MM.1S (cell line): ENCODE results near the gene CETP.

Experiments used
- DNase-seq: peaks from one replicate; pipeline ENCODE4 v3.0.0-alpha.2; 2015
- H2AFZ ChIP-seq: fragments of 300-600 bp; sonication (generic); 2 replicates; pipeline ENCODE4 v1.6.0; 2016; ENCODE audit warnings: antibody characterized with exemption, low read length
- H3F3A ChIP-seq: fragments of 300-600 bp; sonication (generic); 2 replicates; pipeline ENCODE4 v1.6.1; 2016; ENCODE audit warnings: mild to moderate bottlenecking, antibody characterized with exemption, low read length, moderate library complexity, mixed read lengths; ENCODE audit not compliant: insufficient read depth
- H3K27ac ChIP-seq: fragments of 300-600 bp; sonication (generic); 2 replicates; pipeline ENCODE4 v1.5.1; 2016; ENCODE audit warnings: mild to moderate bottlenecking, low read length
- H3K27me3 ChIP-seq: fragments of 300-600 bp; sonication (generic); replicated peaks from 2 replicates; pipeline ENCODE4 v1.6.0; 2016; ENCODE audit warnings: low read length; ENCODE audit not compliant: insufficient read depth
- H3K36me3 ChIP-seq: fragments of 300-600 bp; sonication (generic); replicated peaks from 2 replicates; pipeline ENCODE4 v1.6.1; 2016; ENCODE audit warnings: mild to moderate bottlenecking, low read length, mixed read lengths; ENCODE audit not compliant: insufficient read depth
- H3K4me1 ChIP-seq: fragments of 300-600 bp; sonication (generic); 2 replicates; pipeline ENCODE4 v1.6.1; 2016; ENCODE audit warnings: low read length, mixed read lengths
- H3K4me2 ChIP-seq: fragments of 300-600 bp; sonication (generic); 2 replicates; pipeline ENCODE4 v1.6.0; 2016; ENCODE audit warnings: low read depth, low read length
- H3K4me3 ChIP-seq: fragments of 300-600 bp; sonication (generic); 2 replicates; pipeline ENCODE4 v1.5.1; 2016; ENCODE audit warnings: low read length, mixed read lengths
- H3K79me2 ChIP-seq: fragments of 300-600 bp; sonication (generic); 2 replicates; pipeline ENCODE4 v1.6.1; 2016; ENCODE audit warnings: mixed run types, low read length, mixed read lengths
- H3K9ac ChIP-seq: fragments of 300-600 bp; sonication (generic); 2 replicates; pipeline ENCODE4 v1.6.1; 2016; ENCODE audit warnings: low read length, mixed read lengths
- H3K9me2 ChIP-seq: fragments of 300-600 bp; sonication (generic); replicated peaks from 2 replicates; pipeline ENCODE4 v1.6.1; 2016; ENCODE audit warnings: mild to moderate bottlenecking, low read length, mixed read lengths; ENCODE audit not compliant: insufficient read depth
- H3K9me3 ChIP-seq: fragments of 300-600 bp; sonication (generic); replicated peaks from 2 replicates; pipeline ENCODE4 v1.6.1; 2016; ENCODE audit warnings: mild to moderate bottlenecking, low read length, mixed read lengths; ENCODE audit not compliant: insufficient read depth
- H4K20me1 ChIP-seq: fragments of 300-600 bp; sonication (generic); 2 replicates; pipeline ENCODE4 v1.6.1; 2016; ENCODE audit warnings: mild to moderate bottlenecking, low read length, moderate library complexity, mixed read lengths; ENCODE audit not compliant: insufficient read depth
- EZH2 ChIP-seq: fragments of 300-600 bp; sonication (generic); optimal IDR thresholded peaks from 2 replicates; pipeline ENCODE3; 2017; ENCODE audit warnings: low read depth, mild to moderate bottlenecking, antibody characterized with exemption, low read length, mixed read lengths
- EZH2phosphoT487 ChIP-seq: fragments of 300-600 bp; sonication (generic); IDR thresholded peaks from 2 replicates; pipeline ENCODE4 v1.6.1; 2018; ENCODE audit warnings: antibody characterized with exemption, low read length
- TF ChIP-seq, protein P1 (sequence below): fragments of 300-600 bp; sonication (generic); IDR thresholded peaks from 2 replicates; pipeline ENCODE4 v1.5.1; 2016; ENCODE audit warnings: antibody characterized with exemption, low read length, mixed read lengths

Gene CETP

DNA sequence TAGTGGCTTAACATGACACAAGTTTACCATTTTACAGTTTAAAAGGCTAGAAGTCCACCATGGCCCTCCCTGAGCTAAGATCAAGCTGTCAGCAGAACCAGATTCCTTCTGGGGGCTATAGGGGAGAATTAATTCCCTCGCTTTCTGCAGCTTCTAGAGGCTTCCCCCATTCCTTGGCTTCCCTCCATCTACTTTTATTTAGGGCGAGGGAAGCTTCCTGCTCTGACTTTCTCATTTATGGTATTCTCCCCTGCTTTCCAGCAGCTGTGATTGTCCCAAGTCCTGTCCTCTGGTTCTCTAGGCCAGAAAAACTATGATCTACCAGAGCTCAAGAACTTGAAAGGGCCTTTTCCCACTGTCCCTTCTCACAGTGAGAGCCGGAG, 4.3 kb downstream of the CETP start:
- Histone ChIP-seq H3K4me1 (no peaks in the 10 kb centered on the region; the same call in 1 of the 2 replicates), H3K9me2 (no peaks in the 10 kb centered on the region), H3K36me3 (no peaks in the 10 kb centered on the region), H3K4me3 (no peak overlapping the region), H2AFZ (no peak overlapping the region), H3K9me3 (no peaks in the 10 kb centered on the region), H3K4me2 (no peak overlapping the region), H4K20me1 (no peaks in the 10 kb centered on the region), H3K27me3 (no peaks in the 10 kb centered on the region), H3K79me2 (no peaks in the 10 kb centered on the region), H3F3A (no peaks in the 10 kb centered on the region), H3K9ac (no peak overlapping the region), H3K27ac (no peak overlapping the region)
- no peak for TF ChIP-seq EZH2phosphoT487
- no peak for TF ChIP-seq EZH2
- TF ChIP-seq, protein P1, sequence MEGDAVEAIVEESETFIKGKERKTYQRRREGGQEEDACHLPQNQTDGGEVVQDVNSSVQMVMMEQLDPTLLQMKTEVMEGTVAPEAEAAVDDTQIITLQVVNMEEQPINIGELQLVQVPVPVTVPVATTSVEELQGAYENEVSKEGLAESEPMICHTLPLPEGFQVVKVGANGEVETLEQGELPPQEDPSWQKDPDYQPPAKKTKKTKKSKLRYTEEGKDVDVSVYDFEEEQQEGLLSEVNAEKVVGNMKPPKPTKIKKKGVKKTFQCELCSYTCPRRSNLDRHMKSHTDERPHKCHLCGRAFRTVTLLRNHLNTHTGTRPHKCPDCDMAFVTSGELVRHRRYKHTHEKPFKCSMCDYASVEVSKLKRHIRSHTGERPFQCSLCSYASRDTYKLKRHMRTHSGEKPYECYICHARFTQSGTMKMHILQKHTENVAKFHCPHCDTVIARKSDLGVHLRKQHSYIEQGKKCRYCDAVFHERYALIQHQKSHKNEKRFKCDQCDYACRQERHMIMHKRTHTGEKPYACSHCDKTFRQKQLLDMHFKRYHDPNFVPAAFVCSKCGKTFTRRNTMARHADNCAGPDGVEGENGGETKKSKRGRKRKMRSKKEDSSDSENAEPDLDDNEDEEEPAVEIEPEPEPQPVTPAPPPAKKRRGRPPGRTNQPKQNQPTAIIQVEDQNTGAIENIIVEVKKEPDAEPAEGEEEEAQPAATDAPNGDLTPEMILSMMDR = no peak
- DNase-seq = no peak

DNA sequence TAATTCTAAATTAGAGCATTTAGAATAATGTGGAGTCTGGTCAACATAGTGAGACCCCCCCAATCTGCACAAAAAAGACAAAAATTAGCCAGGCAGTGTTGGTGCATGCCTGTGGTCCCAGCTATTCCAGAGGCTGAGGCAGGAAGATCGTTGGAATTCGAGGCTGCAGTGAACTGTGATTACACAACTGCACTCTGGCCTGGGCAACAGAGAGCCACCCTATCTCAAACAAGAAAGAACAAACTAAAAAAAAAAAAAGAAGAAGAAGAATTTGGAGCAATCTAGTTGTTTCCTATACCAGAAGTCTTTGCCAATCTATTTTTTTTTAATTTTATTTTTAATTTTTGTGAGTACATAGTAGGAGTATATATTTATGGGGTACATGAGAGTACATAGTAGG, 6.0 kb downstream of the CETP start:
- H3K27ac ChIP-seq = no peak overlapping the region
- no peak for TF ChIP-seq EZH2
- TF ChIP-seq EZH2phosphoT487 = no peak
- TF ChIP-seq, protein P1 = no peak
- H3K27me3 ChIP-seq = no peaks in the 10 kb centered on the region
- H3K9me3 ChIP-seq = no peaks in the 10 kb centered on the region
- DNase-seq = no peak
- H3K9me2 ChIP-seq = no peaks in the 10 kb centered on the region
- no peak overlapping the region for H2AFZ ChIP-seq
- no peak overlapping the region for H3K4me3 ChIP-seq
- no peaks in the 10 kb centered on the region for H4K20me1 ChIP-seq
- no peak overlapping the region for H3K9ac ChIP-seq
- H3K36me3 ChIP-seq = no peaks in the 10 kb centered on the region
- no peak overlapping the region for H3K4me2 ChIP-seq
- no peaks in the 10 kb centered on the region for H3F3A ChIP-seq
- H3K4me1 ChIP-seq = no peaks in the 10 kb centered on the region; the same call in 1 of the 2 replicates
- no peaks in the 10 kb centered on the region for H3K79me2 ChIP-seq

DNA sequence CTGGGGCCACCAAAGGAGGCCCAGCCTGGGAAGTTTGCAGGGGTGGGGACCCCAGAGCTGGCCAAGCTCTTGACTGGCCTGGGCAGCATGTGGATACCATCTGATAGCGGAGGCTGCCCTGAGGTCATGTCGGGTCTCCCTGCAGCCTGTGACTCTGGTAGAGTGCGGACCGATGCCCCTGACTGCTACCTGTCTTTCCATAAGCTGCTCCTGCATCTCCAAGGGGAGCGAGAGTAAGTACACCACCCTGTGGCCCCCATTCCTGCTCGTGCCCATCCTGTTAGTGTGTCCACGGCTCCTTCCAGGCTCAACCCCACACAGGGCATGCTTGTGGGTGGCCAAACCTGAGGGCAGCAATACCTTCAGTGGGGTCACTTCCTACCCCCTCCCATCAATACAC, 8.0 kb downstream of the CETP start:
- Histone ChIP-seq H3K4me1 (peaks cover 15% of the 10 kb centered on the region), H3K36me3 (no peaks in the 10 kb centered on the region), H3F3A (peaks cover 6% of the 10 kb centered on the region; the same call in 1 of the 2 replicates), H3K9me3 (no peaks in the 10 kb centered on the region), H3K9ac (no peak overlapping the region), H2AFZ (no peak overlapping the region), H4K20me1 (no peaks in the 10 kb centered on the region), H3K9me2 (no peaks in the 10 kb centered on the region), H3K4me3 (no peak overlapping the region), H3K27me3 (no peaks in the 10 kb centered on the region), H3K27ac (no peak overlapping the region), H3K79me2 (no peaks in the 10 kb centered on the region), H3K4me2 (no peak overlapping the region)
- no peak for DNase-seq
- no peak for TF ChIP-seq EZH2

DNA sequence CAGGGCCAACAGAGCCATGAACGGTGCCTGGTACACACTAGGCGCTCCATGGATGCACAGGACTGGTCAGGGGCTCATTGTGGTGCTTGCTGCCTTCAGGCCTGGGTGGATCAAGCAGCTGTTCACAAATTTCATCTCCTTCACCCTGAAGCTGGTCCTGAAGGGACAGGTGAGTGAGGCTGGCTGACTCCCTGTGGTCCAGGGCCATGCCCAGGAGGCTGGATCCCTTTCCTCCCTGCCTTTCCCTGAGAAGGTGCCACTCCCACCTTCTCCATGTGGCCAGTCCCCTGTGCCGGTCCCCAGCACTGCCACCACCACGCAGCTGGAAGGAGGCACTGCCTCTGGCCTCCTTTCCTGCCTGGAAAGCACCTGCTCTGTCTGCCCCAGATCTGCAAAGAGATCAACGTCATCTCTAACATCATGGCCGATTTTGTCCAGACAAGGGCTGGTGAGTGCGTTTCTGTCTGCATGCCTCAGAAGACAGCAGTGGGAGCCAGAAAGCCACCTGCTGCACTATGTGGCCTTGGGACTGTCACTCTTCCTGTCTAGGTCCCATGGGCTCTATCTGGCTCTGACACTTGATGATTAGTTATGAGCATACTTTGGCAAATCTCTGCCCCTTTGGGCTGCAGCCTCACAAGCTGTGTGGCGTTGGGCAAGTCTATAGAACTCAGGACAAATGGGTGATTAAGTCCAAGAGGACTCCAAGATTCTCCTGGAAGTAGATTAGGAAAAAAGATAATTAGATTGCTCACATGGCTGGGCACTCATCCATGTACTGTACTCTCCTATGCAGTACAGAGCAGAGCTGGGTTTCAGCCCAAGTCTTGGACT, 9.4 kb downstream of the CETP start:
- peaks cover 6% of the 10 kb centered on the region; the same call in 1 of the 2 replicates for H3F3A ChIP-seq
- no peaks in the 10 kb centered on the region for H4K20me1 ChIP-seq
- no peaks in the 10 kb centered on the region for H3K79me2 ChIP-seq
- H3K9me2 ChIP-seq = no peaks in the 10 kb centered on the region
- H3K4me3 ChIP-seq = no peak overlapping the region
- H3K9me3 ChIP-seq = no peaks in the 10 kb centered on the region
- no peak overlapping the region for H3K4me2 ChIP-seq
- H2AFZ ChIP-seq = no peak overlapping the region
- peaks cover 10% of the 10 kb centered on the region; the same call in 1 of the 2 replicates for H3K27me3 ChIP-seq
- no peak for TF ChIP-seq EZH2
- TF ChIP-seq, protein P1 = no peak
- no peak for TF ChIP-seq EZH2phosphoT487
- H3K9ac ChIP-seq = no peak overlapping the region
- H3K36me3 ChIP-seq = no peaks in the 10 kb centered on the region
- peaks cover 15% of the 10 kb centered on the region for H3K4me1 ChIP-seq
- no peak overlapping the region for H3K27ac ChIP-seq
- DNase-seq = no peak
